ENCODE data around the gene NEUROG2.

- TF ChIP-seq CTCF (IDR thresholded peaks at IDR 0.05; ENCODE audit: borderline replicate concordance, extremely low read depth, low read length, poor library complexity, severe bottlenecking) = no peak
- no peak for TF ChIP-seq EZH2 (IDR thresholded peaks at IDR 0.05; ENCODE audit: borderline replicate concordance, low read depth, low read length, severe bottlenecking)
These were observed 42.0 kb downstream of the NEUROG2 start for GRCh38 chr4:112473985-112474384.

Measured in DND-41 (cell line).